Endothelial cell of umbilical vein (primary cell): ENCODE results near the gene PUS7L. TPM values are rescaled to one million over a fixed set of nuclear protein-coding genes. Genes with fewer than 3 reads are reported as not detected.

Source experiments
- BruUV-seq: library from RNA; stranded (reverse); fragments of 400-500 nt; replicated peaks from 2 replicates; lab custom pipeline; 2021; lab: Mats Ljungman, UMichigan
- CTCF ChIA-PET: fragments of 300-600, 350-600 bp; sonication (Branson Sonifier 250); formaldehyde crosslinking; loops from one replicate; lab custom pipeline; 2021; ENCODE audit warnings: antibody characterized with exemption, inconsistent platforms; lab: Charles Lee
- POLR2A ChIA-PET: fragments of 300-600, 350-600 bp; sonication (Branson Sonifier 250); formaldehyde crosslinking; loops from one replicate; lab custom pipeline; 2021; ENCODE audit warnings: antibody characterized with exemption, inconsistent platforms; lab: Charles Lee
- DNase-seq: peaks from one replicate; pipeline ENCODE4 v3.0.0-alpha.2; 2011; ENCODE audit warnings: low read depth, low spot score
- FAIRE-seq: peaks from 2 replicates; lab custom pipeline; 2011; peaks lifted over from hg19 to GRCh38; lab: Jason Lieb, UNC
- H2AFZ ChIP-seq: 2 replicates; pipeline ENCODE4 v1.6.0; 2012; ENCODE audit warnings: low read depth, low read length, control low read depth, inconsistent platforms
- H3K27ac ChIP-seq: 2 replicates; pipeline ENCODE4 v1.5.1; 2011; ENCODE audit warnings: low read depth, mild to moderate bottlenecking, control low read depth, low read length, moderate library complexity; ENCODE audit not compliant: insufficient read depth
- H3K27me3 ChIP-seq, 2 experiments: 2 replicates each; pipeline versions ENCODE4 v1.6.0 to v1.6.1; 2011; ENCODE audit warnings: low read length in 2 of 2, mixed read lengths in 1 of 2; ENCODE audit not compliant: control insufficient read depth in 2 of 2, insufficient read depth in 2 of 2
- H3K36me3 ChIP-seq, 2 experiments: 2 replicates in 1 of 2; 3 replicates in 1 of 2; pipeline ENCODE4 v1.5.1; 2011; ENCODE audit warnings: low read length in 2 of 2, mild to moderate bottlenecking in 1 of 2, moderate library complexity in 1 of 2; ENCODE audit not compliant: control insufficient read depth in 2 of 2, insufficient read depth in 2 of 2; ENCODE audit errors: extremely low read depth in 1 of 2
- H3K4me1 ChIP-seq: 3 replicates; pipeline ENCODE4 v1.5.1; 2011; ENCODE audit warnings: mild to moderate bottlenecking, low read length; ENCODE audit not compliant: control insufficient read depth, insufficient read depth; ENCODE audit errors: extremely low read depth
- H3K4me2 ChIP-seq: 2 replicates; pipeline ENCODE4 v1.6.1; 2011; ENCODE audit warnings: low read length, control low read depth, mixed read lengths; ENCODE audit not compliant: insufficient read depth
- H3K4me3 ChIP-seq, 3 experiments: fragments of 200-600 bp in 1 of 3; sonication (generic), shearing (Covaris generic) in 1 of 3; replicated peaks in 1 of 3; 2 replicates each; pipeline ENCODE4 v1.5.1; 2011 to 2016; ENCODE audit warnings: control low read depth in 3 of 3, low read length in 3 of 3, mild to moderate bottlenecking in 2 of 3, inconsistent platforms in 1 of 3, low read depth in 1 of 3, moderate library complexity in 1 of 3; ENCODE audit not compliant: insufficient read depth in 1 of 3
- H3K79me2 ChIP-seq: 2 replicates; pipeline ENCODE4 v1.6.0; 2012; ENCODE audit warnings: low read length, inconsistent platforms; ENCODE audit not compliant: control insufficient read depth, insufficient read depth
- H3K9ac ChIP-seq: replicated peaks from 2 replicates; pipeline ENCODE3; 2011; ENCODE audit warnings: low read length, control low read depth; ENCODE audit not compliant: insufficient read depth; ENCODE audit errors: extremely low read depth
- H3K9me1 ChIP-seq: replicated peaks from 3 replicates; pipeline ENCODE4 v1.6.0; 2011; ENCODE audit warnings: mild to moderate bottlenecking, low read length; ENCODE audit not compliant: control insufficient read depth, insufficient read depth; ENCODE audit errors: extremely low read depth
- H3K9me3 ChIP-seq: replicated peaks from 2 replicates; pipeline ENCODE4 v1.5.1; 2012; ENCODE audit warnings: low read length, inconsistent platforms; ENCODE audit not compliant: control insufficient read depth, insufficient read depth
- H4K20me1 ChIP-seq: replicated peaks from 2 replicates; pipeline ENCODE3; 2011; ENCODE audit warnings: mild to moderate bottlenecking, low read length; ENCODE audit not compliant: control insufficient read depth, insufficient read depth; ENCODE audit errors: extremely low read depth
- EZH2 ChIP-seq: IDR thresholded peaks from 2 replicates; pipeline ENCODE4 v1.6.1; 2012; ENCODE audit warnings: borderline replicate concordance, low read depth, mild to moderate bottlenecking, moderate library complexity, low read length, inconsistent platforms; ENCODE audit not compliant: severe bottlenecking
- FOS ChIP-seq: IDR thresholded peaks from 2 replicates; pipeline ENCODE4 v1.6.1; 2011; ENCODE audit warnings: mild to moderate bottlenecking, low read length, moderate library complexity, borderline replicate concordance; ENCODE audit not compliant: insufficient read depth
- GATA2 ChIP-seq: IDR thresholded peaks from 2 replicates; pipeline ENCODE4 v1.7.0; 2011; ENCODE audit warnings: low read depth, mild to moderate bottlenecking, moderate library complexity, mixed read lengths, low read length; ENCODE audit not compliant: insufficient read length, insufficient read depth
- JUN ChIP-seq: IDR thresholded peaks from 2 replicates; pipeline ENCODE4 v1.6.1; 2011; ENCODE audit warnings: borderline replicate concordance, low read depth; ENCODE audit not compliant: insufficient read length, insufficient read depth
- MYC ChIP-seq: IDR thresholded peaks from one replicate; pipeline ENCODE4 v1.6.1; 2011; ENCODE audit warnings: mild to moderate bottlenecking, low read depth, low read length
- POLR2A ChIP-seq: IDR thresholded peaks from 2 replicates; pipeline ENCODE4 v1.6.1; 2012; ENCODE audit warnings: low read depth, mild to moderate bottlenecking, control low read depth, low read length
- POLR2AphosphoS5 ChIP-seq: IDR thresholded peaks from 2 replicates; pipeline ENCODE4 v1.6.1; 2012; ENCODE audit warnings: low read depth, mild to moderate bottlenecking, control low read depth, low read length, moderate library complexity; ENCODE audit not compliant: insufficient read depth
- dilution Hi-C: fragments of 300-500 bp; cut with MboI; formaldehyde crosslinking; loops from one replicate; pipeline ENCODE4 v1.15.0; 2019; ENCODE audit warnings: low sequenced_read_pairs; ENCODE audit not compliant: extremely low pct_ligation_motif_present
- intact Hi-C: fragments of 100-400 bp; cut with micrococcal nuclease; formaldehyde crosslinking; loops from one replicate; pipeline ENCODE4 v1.10.0; 2022
- polyA plus RNA-seq, 4 experiments: library from polyadenylated mRNA; depleted of rRNA in 3 of 4; stranded (reverse) in 3 of 4; unstranded in 1 of 4; fragments of >200 nt; gene quantifications; 2 replicates each; pipeline versions ENCODE4 v1.2.1 to v1.2.3, GENCODE V29; 2011 to 2012; ENCODE audit warnings: missing spikeins in 1 of 4
- total RNA-seq: library from RNA; stranded (reverse); gene quantifications from 2 replicates; pipeline ENCODE4 v1.2.3, GENCODE V29; 2021
- TF ChIP-seq, protein P1 (sequence below), 2 donors: IDR thresholded peaks; 1 replicate in 1 of 2; 2 replicates in 1 of 2; pipeline ENCODE4 v1.5.1; 2011; ENCODE audit warnings: low read length in 2 of 2, mild to moderate bottlenecking in 2 of 2, moderate library complexity in 2 of 2, control low read depth in 1 of 2, inconsistent platforms in 1 of 2, low read depth in 1 of 2; ENCODE audit not compliant: insufficient read depth in 1 of 2; ENCODE audit errors: extremely low read depth in 1 of 2
- TF ChIP-seq, protein P2 (sequence below): IDR thresholded peaks from 2 replicates; pipeline ENCODE4 v1.6.1; 2011; ENCODE audit not compliant: insufficient read depth, insufficient read length

PUS7L gene
- total and polyA plus RNA-seq, 2 donors (not counting 3 experiments of a cell fraction or from before 2014, with no cell fraction given): 1.8 to 13.1 TPM

DNA sequence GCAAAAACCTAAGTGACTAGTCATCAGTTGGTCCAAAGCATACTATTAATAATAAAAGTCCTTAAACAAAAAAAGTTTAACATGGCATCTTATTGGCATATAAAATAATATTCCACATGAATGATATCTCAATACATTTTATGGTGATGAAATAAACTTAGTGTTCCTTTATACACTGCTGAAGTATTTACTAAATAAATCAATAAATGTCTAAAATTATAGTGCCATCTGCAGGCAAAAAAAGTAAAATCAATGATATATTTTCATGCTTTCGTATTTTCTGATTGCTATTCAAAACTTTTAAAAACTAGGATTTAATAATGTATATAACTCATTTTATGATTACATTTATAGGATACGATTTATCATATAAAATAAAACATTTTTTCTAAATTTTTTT, 30.5 kb downstream of the PUS7L start:
- no peak overlapping the region for H3K9ac ChIP-seq
- H3K4me3 ChIP-seq: no peak overlapping the region
- TF ChIP-seq MYC (no peak), GATA2 (no peak), JUN (no peak), FOS (no peak), POLR2A (no peak), POLR2AphosphoS5 (no peak), EZH2 (no peak)
- TF ChIP-seq, protein P1, sequence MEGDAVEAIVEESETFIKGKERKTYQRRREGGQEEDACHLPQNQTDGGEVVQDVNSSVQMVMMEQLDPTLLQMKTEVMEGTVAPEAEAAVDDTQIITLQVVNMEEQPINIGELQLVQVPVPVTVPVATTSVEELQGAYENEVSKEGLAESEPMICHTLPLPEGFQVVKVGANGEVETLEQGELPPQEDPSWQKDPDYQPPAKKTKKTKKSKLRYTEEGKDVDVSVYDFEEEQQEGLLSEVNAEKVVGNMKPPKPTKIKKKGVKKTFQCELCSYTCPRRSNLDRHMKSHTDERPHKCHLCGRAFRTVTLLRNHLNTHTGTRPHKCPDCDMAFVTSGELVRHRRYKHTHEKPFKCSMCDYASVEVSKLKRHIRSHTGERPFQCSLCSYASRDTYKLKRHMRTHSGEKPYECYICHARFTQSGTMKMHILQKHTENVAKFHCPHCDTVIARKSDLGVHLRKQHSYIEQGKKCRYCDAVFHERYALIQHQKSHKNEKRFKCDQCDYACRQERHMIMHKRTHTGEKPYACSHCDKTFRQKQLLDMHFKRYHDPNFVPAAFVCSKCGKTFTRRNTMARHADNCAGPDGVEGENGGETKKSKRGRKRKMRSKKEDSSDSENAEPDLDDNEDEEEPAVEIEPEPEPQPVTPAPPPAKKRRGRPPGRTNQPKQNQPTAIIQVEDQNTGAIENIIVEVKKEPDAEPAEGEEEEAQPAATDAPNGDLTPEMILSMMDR (IDR thresholded peaks at IDR 0.05; ENCODE audit: extremely low read depth in 1 of 2, insufficient read depth in 1 of 2, low read depth in 1 of 2, low read length in 2 of 2): no peak
- TF ChIP-seq, protein P2, sequence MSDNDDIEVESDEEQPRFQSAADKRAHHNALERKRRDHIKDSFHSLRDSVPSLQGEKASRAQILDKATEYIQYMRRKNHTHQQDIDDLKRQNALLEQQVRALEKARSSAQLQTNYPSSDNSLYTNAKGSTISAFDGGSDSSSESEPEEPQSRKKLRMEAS: no peak
- POLR2A ChIA-PET: no interaction called here
- no peak overlapping the region for H3K27ac ChIP-seq
- H2AFZ ChIP-seq: no peak overlapping the region
- no peak for FAIRE-seq
- no peaks in the 10 kb centered on the region for H3K9me1 ChIP-seq
- BruUV-seq: no TSS peak
- dilution Hi-C loops: no loop called here
- no peaks in the 10 kb centered on the region for H3K27me3 ChIP-seq
- CTCF ChIA-PET: interaction anchor here (0.9 to 1.1 kb wide), 3 partner anchors 13 to 283 kb away, joined by 3 to 4 read pairs (median 3); no protein-coding TSS in a partner anchor
- H3K79me2 ChIP-seq: no peaks in the 10 kb centered on the region
- intact Hi-C loops: loop anchor here (1.0 to 10.0 kb wide), 3 partner anchors 63 to 283 kb away; no protein-coding TSS in a partner anchor
- DNase-seq: peak; percentile 4
- H3K36me3 ChIP-seq: peaks cover 0 to 7% of the 10 kb centered on the region in 2 experiments
- no peaks in the 10 kb centered on the region for H3K9me3 ChIP-seq
- H3K4me2 ChIP-seq: no peak overlapping the region
- no peaks in the 10 kb centered on the region for H3K4me1 ChIP-seq
- H4K20me1 ChIP-seq: no peaks in the 10 kb centered on the region
